ENCODE data around the gene LRBA. TPM values are rescaled to one million over a fixed set of nuclear protein-coding genes. Genes with fewer than 3 reads are reported as not detected.

Gene LRBA
- total and polyA plus RNA-seq, 9 of the 15 experiments (the other 6 are each of a cell fraction or from before 2014, with no cell fraction given) = 24.2 to 88.7 (median 59.7) TPM

GRCh38 chr4:150321113-150321512 lies 694.0 kb downstream of the LRBA start (continued):
- TF ChIP-seq ZNF778 (CRISPR knock-in tag; IDR thresholded peaks at IDR 0.05) = no peak
- no peak for TF ChIP-seq ZNF511 (CRISPR knock-in tag; IDR thresholded peaks at IDR 0.05)
- peak; percentile 79; the same call in 1 of the 2 replicates for TF ChIP-seq TCF15 (CRISPR knock-in tag; IDR thresholded peaks at IDR 0.05)
- TF ChIP-seq STAT5B (CRISPR knock-in tag; IDR thresholded peaks at IDR 0.05) = no peak
- peak; percentile 97 for TF ChIP-seq ZNF592 (IDR thresholded peaks at IDR 0.05)
- TF ChIP-seq ZNF436 (CRISPR knock-in tag; IDR thresholded peaks at IDR 0.05) = no peak
- TF ChIP-seq RFX7 (CRISPR knock-in tag; IDR thresholded peaks at IDR 0.05) = no peak
- TF ChIP-seq ZNF165 (CRISPR knock-in tag; IDR thresholded peaks at IDR 0.05; ENCODE audit: borderline replicate concordance) = peak; percentile 80; the same call in 1 of the 2 replicates
- TF ChIP-seq NFATC3 (IDR thresholded peaks at IDR 0.05) = no peak
- peak; percentile 66 for TF ChIP-seq TEAD4 (IDR thresholded peaks at IDR 0.05; ENCODE audit: low read length)
- no peak for TF ChIP-seq TEAD4 (CRISPR knock-in tag; IDR thresholded peaks at IDR 0.05; ENCODE audit: borderline replicate concordance)
- peak; percentile 40; the same call in 1 of the 2 replicates for TF ChIP-seq MYC (IDR thresholded peaks at IDR 0.05; ENCODE audit: low read depth, low read length)
- peak; percentile 81; the same call in 1 of the 2 replicates for TF ChIP-seq MYC (CRISPR knock-in tag; IDR thresholded peaks at IDR 0.05; ENCODE audit: borderline replicate concordance, low read depth)
- TF ChIP-seq E2F6 (IDR thresholded peaks at IDR 0.05; ENCODE audit: borderline replicate concordance in 1 of 2, extremely low read depth in 1 of 2, insufficient read depth in 1 of 2, insufficient read length in 1 of 2, low read depth in 1 of 2, low read length in 1 of 2, poor library complexity in 1 of 2, severe bottlenecking in 1 of 2) = peak; percentile 97 to 100
- peak; percentile 57 for TF ChIP-seq ZNF699 (CRISPR knock-in tag; IDR thresholded peaks at IDR 0.05; ENCODE audit: insufficient replicate concordance)
- TF ChIP-seq NEUROD1 (IDR thresholded peaks at IDR 0.05; ENCODE audit: borderline replicate concordance, low read depth, low read length, partially characterized antibody) = no peak
- peak; percentile 41; the same call in 1 of the 2 replicates for TF ChIP-seq SMARCE1 (IDR thresholded peaks at IDR 0.05)
- peak; percentile 72 for TF ChIP-seq ZBTB9 (CRISPR knock-in tag; IDR thresholded peaks at IDR 0.05)
- TF ChIP-seq IRF1 (CRISPR knock-in tag; IDR thresholded peaks at IDR 0.05; ENCODE audit: borderline replicate concordance) = no peak

Measured in K562 (cell line).